IMR-90 (cell line): ENCODE data around the gene MGLL. TPM values are rescaled to one million over a fixed set of nuclear protein-coding genes. Genes with fewer than 3 reads are reported as not detected.
A peak's percentile ranks its signal among the peaks of the same experiment; 100 is the strongest.

Experiments
- ATAC-seq: fragments of 200-7000 bp; cut with Tn5 transposase; 2 replicates; pipeline ENCODE4 v1.9.1; 2020; ENCODE audit warnings: low read depth, mild to moderate bottlenecking, moderate library complexity
- BruUV-seq: library from RNA; stranded (reverse); fragments of 400-500 nt; replicated peaks from 2 replicates; lab custom pipeline; 2021; lab: Mats Ljungman, UMichigan
- CTCF ChIA-PET: fragments of 300-600 bp; formaldehyde crosslinking; extraction: SDS; loops from one replicate; lab custom pipeline; 2021; ENCODE audit warnings: antibody characterized with exemption; lab: Yijun Ruan, JAX
- POLR2A ChIA-PET: fragments of 300-600 bp; sonication (Branson Sonifier 250); formaldehyde crosslinking; loops from one replicate; lab custom pipeline; 2022; ENCODE audit warnings: antibody characterized with exemption; ENCODE audit not compliant: unreplicated experiment; lab: Charles Lee
- DNase-seq: peaks from one replicate; pipeline ENCODE4 v3.0.0; 2013
- H2AFZ ChIP-seq: replicated peaks from 2 replicates; pipeline ENCODE3; 2013; ENCODE audit warnings: low read length, mild to moderate bottlenecking; ENCODE audit not compliant: poor library complexity
- H2AK5ac ChIP-seq: 2 replicates; pipeline ENCODE4 v1.6.1; 2013; ENCODE audit warnings: low read depth, low read length, inconsistent platforms
- H2AK9ac ChIP-seq: replicated peaks from 2 replicates; pipeline ENCODE3; 2013; ENCODE audit warnings: mild to moderate bottlenecking, low read depth, low read length, moderate library complexity; ENCODE audit not compliant: poor library complexity
- H2BK120ac ChIP-seq: 2 replicates; pipeline ENCODE4 v1.6.1; 2013; ENCODE audit warnings: low read depth, low read length, inconsistent platforms
- H2BK15ac ChIP-seq: 3 replicates; pipeline ENCODE4 v1.6.1; 2013; ENCODE audit warnings: low read depth, low read length, inconsistent platforms
- H2BK20ac ChIP-seq: 2 replicates; pipeline ENCODE4 v1.6.1; 2013; ENCODE audit warnings: low read depth, mild to moderate bottlenecking, inconsistent platforms, low read length, moderate library complexity
- H2BK5ac ChIP-seq: 2 replicates; pipeline ENCODE4 v1.6.1; 2013; ENCODE audit warnings: mild to moderate bottlenecking, low read depth, low read length, inconsistent platforms; ENCODE audit not compliant: poor library complexity, severe bottlenecking
- H3K14ac ChIP-seq: replicated peaks from 2 replicates; pipeline ENCODE4 v1.6.1; 2013; ENCODE audit warnings: low read depth, low read length, inconsistent platforms
- H3K18ac ChIP-seq: 2 replicates; pipeline ENCODE4 v1.6.1; 2013; ENCODE audit warnings: low read depth, low read length, control low read depth
- H3K23ac ChIP-seq: 2 replicates; pipeline ENCODE4 v1.6.1; 2013; ENCODE audit warnings: low read depth, low read length, inconsistent platforms
- H3K27ac ChIP-seq: 2 replicates; pipeline ENCODE4 v1.5.1; 2013; ENCODE audit warnings: mild to moderate bottlenecking, control low read depth, low read length; ENCODE audit not compliant: insufficient read depth
- H3K27me3 ChIP-seq: 2 replicates; pipeline ENCODE4 v1.6.1; 2013; ENCODE audit warnings: low read length; ENCODE audit not compliant: control insufficient read depth, insufficient read depth
- H3K36me3 ChIP-seq: 2 replicates; pipeline ENCODE4 v1.6.1; 2013; ENCODE audit warnings: low read length, mixed read lengths; ENCODE audit not compliant: control insufficient read depth, insufficient read depth
- H3K4ac ChIP-seq: 2 replicates; pipeline ENCODE4 v1.6.1; 2013; ENCODE audit warnings: low read depth, low read length, inconsistent platforms
- H3K4me1 ChIP-seq: 2 replicates; pipeline ENCODE4 v1.6.1; 2013; ENCODE audit warnings: low read length, mixed read lengths; ENCODE audit not compliant: control insufficient read depth, insufficient read depth
- H3K4me2 ChIP-seq: 2 replicates; pipeline ENCODE4 v1.6.1; 2013; ENCODE audit warnings: low read depth, mild to moderate bottlenecking, control low read depth, low read length, moderate library complexity
- H3K4me3 ChIP-seq: 2 replicates; pipeline ENCODE4 v1.5.1; 2013; ENCODE audit warnings: low read depth, mild to moderate bottlenecking, control low read depth, low read length, moderate library complexity; ENCODE audit not compliant: insufficient read depth
- H3K56ac ChIP-seq: 2 replicates; pipeline ENCODE4 v1.6.1; 2013; ENCODE audit warnings: low read length, inconsistent platforms; ENCODE audit not compliant: insufficient read depth; ENCODE audit errors: extremely low read depth
- H3K79me1 ChIP-seq, 2 experiments: 2 replicates each; pipeline ENCODE4 v1.6.1; 2013; ENCODE audit warnings: low read length in 2 of 2, inconsistent platforms in 1 of 2, low read depth in 1 of 2
- H3K9ac ChIP-seq: 2 replicates; pipeline ENCODE4 v1.6.1; 2013; ENCODE audit warnings: low read depth, low read length, control low read depth
- H3K9me1 ChIP-seq: 2 replicates; pipeline ENCODE4 v1.6.1; 2013; ENCODE audit warnings: low read length, inconsistent platforms; ENCODE audit not compliant: insufficient read depth
- H3K9me3 ChIP-seq: 2 replicates; pipeline ENCODE4 v1.6.1; 2013; ENCODE audit warnings: low read length; ENCODE audit not compliant: control insufficient read depth, insufficient read depth
- H4K20me1 ChIP-seq: 2 replicates; pipeline ENCODE4 v1.6.1; 2013; ENCODE audit warnings: low read length, inconsistent platforms; ENCODE audit not compliant: insufficient read depth
- H4K5ac ChIP-seq: 2 replicates; pipeline ENCODE4 v1.6.1; 2013; ENCODE audit warnings: mild to moderate bottlenecking, low read depth, low read length, control low read depth
- H4K8ac ChIP-seq, 2 experiments: 2 replicates each; pipeline ENCODE4 v1.6.1; 2013; ENCODE audit warnings: low read depth in 2 of 2, low read length in 2 of 2, control low read depth in 1 of 2, inconsistent platforms in 1 of 2
- H4K91ac ChIP-seq: 2 replicates; pipeline ENCODE4 v1.6.1; 2013; ENCODE audit warnings: low read depth, low read length, inconsistent platforms; ENCODE audit not compliant: insufficient read depth
- CEBPB ChIP-seq: IDR thresholded peaks from 2 replicates; pipeline ENCODE4 v1.6.1; 2012; ENCODE audit warnings: low read depth, low read length, improper control_type of control experiment
- CHD1 ChIP-seq: IDR thresholded peaks from 2 replicates; pipeline ENCODE4 v1.6.1; 2012; ENCODE audit warnings: low read depth, low read length, improper control_type of control experiment
- FOS ChIP-seq: fragments of 150-350 bp; IDR thresholded peaks from 2 replicates; pipeline ENCODE4 v1.6.1; 2016; ENCODE audit warnings: low read depth, low read length
- MAZ ChIP-seq: IDR thresholded peaks from 2 replicates; pipeline ENCODE4 v1.6.1; 2012; ENCODE audit warnings: low read depth, mild to moderate bottlenecking, low read length, improper control_type of control experiment, moderate library complexity, borderline replicate concordance
- MXI1 ChIP-seq: IDR thresholded peaks from 2 replicates; pipeline ENCODE4 v1.6.1; 2012; ENCODE audit warnings: low read depth, mild to moderate bottlenecking, low read length, moderate library complexity, borderline replicate concordance
- RCOR1 ChIP-seq: IDR thresholded peaks from 2 replicates; pipeline ENCODE4 v1.6.1; 2012; ENCODE audit warnings: mild to moderate bottlenecking, low read length, improper control_type of control experiment; ENCODE audit not compliant: insufficient replicate concordance
- SMC3 ChIP-seq: fragments of 150-350 bp; IDR thresholded peaks from 2 replicates; pipeline ENCODE4 v1.6.1; 2016; ENCODE audit warnings: low read depth, mild to moderate bottlenecking, antibody characterized with exemption, low read length, moderate library complexity
- WGBS, 2 experiments: methylation state at CpG; one replicate each; pipeline versions ENCODE4 v1.1.5 to v1.1.7; 2013; ENCODE audit warnings: missing lambda C conversion rate in 2 of 2; ENCODE audit not compliant: insufficient read length in 1 of 2; ENCODE audit errors: extremely low coverage in 2 of 2; 5-methylcytosine and 5-hydroxymethylcytosine counted together
- dilution Hi-C: fragments of 300-500 bp; cut with HindIII; formaldehyde crosslinking; loops from one replicate; pipeline ENCODE4 v1.14.3; 2018; ENCODE audit warnings: low sequenced_read_pairs; ENCODE audit not compliant: unreplicated experiment
- in situ Hi-C: fragments of 300-500 bp; cut with MboI; formaldehyde crosslinking; loops from 3 replicates; pipeline ENCODE4 v1.14.3; 2019; ENCODE audit warnings: low sequenced_read_pairs, inconsistent platforms, mixed read lengths
- intact Hi-C: fragments of 100-400 bp; cut with micrococcal nuclease; formaldehyde crosslinking; loops from 2 replicates; pipeline ENCODE4 v1.10.0; 2022
- polyA plus RNA-seq, 3 experiments: library from polyadenylated mRNA; depleted of rRNA; stranded (reverse); fragments of >200 nt; gene quantifications; 2 replicates each; pipeline ENCODE4 v1.2.3, GENCODE V29; 2012; ENCODE audit warnings: low replicate concordance in 1 of 3
- total RNA-seq: library from RNA; depleted of rRNA; stranded (reverse); fragments of >200 nt; gene quantifications from 2 replicates; pipeline ENCODE4 v1.2.3, GENCODE V29; 2012

Gene MGLL
- total and polyA plus RNA-seq, 2 of the 4 experiments (the other 2 are of a cell fraction) = 23.7 to 60.6 TPM

- in situ Hi-C loops = no loop called here
These were observed 6.4 kb downstream of the MGLL start for GRCh38 chr3:127815641-127816605.

More at GRCh38 chr3:127815641-127816605, 6.4 kb downstream of the MGLL start:
- TF ChIP-seq SMC3 (no peak), RCOR1 (no peak), MAZ (no peak), FOS (no peak), CHD1 (no peak), MXI1 (no peak), CEBPB (no peak)
- no peaks in the 10 kb centered on the region for H3K27me3 ChIP-seq
- H3K79me1 ChIP-seq = peaks cover 58 to 90% of the 10 kb centered on the region in 2 experiments
- ChIA-PET CTCF (no interaction called here), POLR2A (interaction anchor here (1.1 kb wide), 1 partner anchor 25 kb away, joined by 3 read pairs; no protein-coding TSS in a partner anchor)
- H4K91ac ChIP-seq = no peak overlapping the region
- H3K56ac ChIP-seq = no peak overlapping the region
- no peak overlapping the region for H3K9ac ChIP-seq
- intact Hi-C loops = no loop called here
- peak overlapping the region; percentile 77 for H3K4ac ChIP-seq
- peaks cover 46% of the 10 kb centered on the region for H3K36me3 ChIP-seq
- no peak overlapping the region; a peak in 1 of 4 replicates for H4K8ac ChIP-seq
- H4K5ac ChIP-seq = peak overlapping the region; percentile 22; the same call in 1 of the 2 replicates
- H2BK15ac ChIP-seq = no peak overlapping the region
- no peak overlapping the region for H2AFZ ChIP-seq
- dilution Hi-C loops = no loop called here
- H3K9me3 ChIP-seq = no peaks in the 10 kb centered on the region
- peak overlapping the region; percentile 45 for H2AK5ac ChIP-seq
- no peak overlapping the region for H2BK5ac ChIP-seq
- H3K23ac ChIP-seq = no peak overlapping the region
- no peak overlapping the region for H2BK20ac ChIP-seq
- H3K18ac ChIP-seq = no peak overlapping the region
- no peak overlapping the region for H3K4me2 ChIP-seq
- BruUV-seq = no TSS peak
- peak overlapping the region; percentile 42; the same call in 1 of the 2 replicates for H3K14ac ChIP-seq
- no peak overlapping the region for H2AK9ac ChIP-seq
- H4K20me1 ChIP-seq = no peaks in the 10 kb centered on the region
- WGBS, 2 experiments = 94% methylated on average over 7 of the region's 23 CpGs; no CpG with 5 or more reads in 1 of the 2 experiments
- H3K4me1 ChIP-seq = peaks cover 24% of the 10 kb centered on the region
- no peak overlapping the region for H3K27ac ChIP-seq
- H3K4me3 ChIP-seq = no peak overlapping the region
- ATAC-seq (no peak), DNase-seq (no peak)
- peaks cover 16% of the 10 kb centered on the region for H3K9me1 ChIP-seq
- 0 out of 2 replicates have a peak overlapping the region, but pooled peaks have one; percentile 79 for H2BK120ac ChIP-seq
